GM21786 (cell line): ENCODE results near the gene GSK3A.
"Not testable (repeated sequence)": the region's sequence is repeated elsewhere in the genome, so short reads cannot be mapped to it uniquely, and the experiment has no call there.

Experiments used
- ATAC-seq: cut with Tn5 transposase; IDR thresholded peaks from one replicate; pipeline ENCODE4 v1.9.1; 2021; ENCODE audit not compliant: unreplicated experiment

The GSK3A gene

DNA sequence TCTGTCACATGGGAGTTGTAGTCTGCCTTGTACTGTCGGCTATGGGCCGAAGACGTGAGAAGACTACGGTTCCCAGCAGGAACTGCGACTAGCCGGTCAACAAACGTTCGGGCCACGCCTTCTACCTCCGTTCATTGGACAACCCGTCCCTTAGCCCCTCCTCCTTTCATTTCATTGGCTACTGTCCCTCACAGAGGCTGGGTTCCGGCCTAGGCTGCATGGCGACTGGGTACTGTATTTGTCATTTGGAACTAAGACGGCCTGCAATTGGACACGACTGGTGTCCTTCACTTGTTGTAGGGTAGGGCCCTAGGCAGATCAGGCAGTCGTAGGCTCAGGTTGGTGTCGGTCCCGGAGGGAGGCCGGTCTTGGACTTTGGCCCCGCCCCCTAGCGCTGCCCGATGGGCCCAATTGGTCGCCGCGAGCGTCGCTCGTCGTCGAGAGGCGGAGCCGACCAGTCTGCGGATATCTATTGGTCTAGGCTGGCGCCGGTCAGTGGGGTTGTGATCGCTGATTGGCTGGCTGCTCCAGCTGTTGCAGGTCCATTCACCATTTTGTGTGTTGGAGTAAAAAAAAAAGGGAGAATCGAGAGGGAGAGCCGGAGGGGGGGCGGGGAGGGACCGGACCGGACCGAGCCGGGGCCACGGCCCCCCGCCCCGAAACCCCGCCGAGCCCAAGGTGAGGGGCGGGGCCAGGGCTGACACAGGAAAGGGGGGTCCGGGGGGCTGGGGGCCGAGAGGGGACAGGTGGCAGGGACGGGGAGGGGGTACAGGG is 26.5 kb upstream of the GSK3A start, which contains the start of gene CIC:
Gene CIC (plus strand): TSS at position 549 of the 774 bp plus-strand sequence. CDS start 2,532 bp downstream, outside the sequence.
- peak; percentile 81 for ATAC-seq

DNA sequence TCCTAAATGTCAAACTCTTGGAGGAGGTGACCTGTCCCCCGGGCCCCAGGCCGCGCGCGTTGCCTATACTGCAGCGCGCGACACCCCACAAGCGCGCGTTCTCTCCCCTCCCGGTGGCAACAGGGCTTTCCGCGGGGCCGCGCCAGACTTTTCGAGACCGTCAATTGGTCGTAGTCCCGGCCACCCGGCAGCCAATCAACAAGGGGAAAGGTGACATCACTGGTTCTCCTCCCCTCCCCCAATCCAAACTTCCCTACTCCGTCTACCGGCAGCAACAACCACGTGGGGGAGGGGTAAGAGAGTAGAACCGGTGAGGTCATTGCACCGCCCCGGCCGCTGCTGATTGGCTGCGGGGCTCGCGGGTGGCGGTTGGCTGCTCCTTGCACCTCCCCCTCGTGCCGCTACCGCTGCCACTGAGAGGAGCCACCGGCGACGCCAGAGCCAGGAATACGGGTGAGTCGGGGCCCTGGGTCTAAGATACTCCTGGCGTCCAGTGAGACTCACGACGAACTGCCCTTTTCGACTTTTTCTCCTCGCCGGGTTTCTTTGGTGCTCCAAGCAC is 25.8 kb upstream of the GSK3A start:
- ATAC-seq: peak; percentile 41

DNA sequence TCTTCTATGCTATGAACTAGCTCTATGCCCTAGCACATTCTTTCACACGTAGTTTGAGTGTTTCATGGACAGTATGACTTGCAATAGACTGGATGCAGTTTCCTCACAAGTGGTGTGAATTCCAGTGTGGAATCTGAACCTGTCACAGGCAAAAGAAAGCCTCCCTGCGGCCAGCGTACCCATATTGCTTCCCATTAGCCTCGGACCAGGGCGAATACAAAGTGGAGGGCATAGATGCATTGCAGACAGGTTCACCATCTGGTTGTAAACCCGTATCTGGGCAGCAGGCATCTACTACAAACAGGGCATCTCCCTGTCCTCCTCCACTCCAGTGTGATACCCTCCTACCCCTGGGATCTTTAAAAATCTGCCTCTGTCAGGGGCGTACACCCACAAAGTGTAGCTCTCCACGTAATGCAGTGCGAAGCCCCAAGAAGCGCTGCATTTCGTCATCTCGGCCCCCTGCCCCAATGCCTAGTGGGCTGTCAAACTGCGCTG is 25.3 kb upstream of the GSK3A start:
- ATAC-seq: no peak

DNA sequence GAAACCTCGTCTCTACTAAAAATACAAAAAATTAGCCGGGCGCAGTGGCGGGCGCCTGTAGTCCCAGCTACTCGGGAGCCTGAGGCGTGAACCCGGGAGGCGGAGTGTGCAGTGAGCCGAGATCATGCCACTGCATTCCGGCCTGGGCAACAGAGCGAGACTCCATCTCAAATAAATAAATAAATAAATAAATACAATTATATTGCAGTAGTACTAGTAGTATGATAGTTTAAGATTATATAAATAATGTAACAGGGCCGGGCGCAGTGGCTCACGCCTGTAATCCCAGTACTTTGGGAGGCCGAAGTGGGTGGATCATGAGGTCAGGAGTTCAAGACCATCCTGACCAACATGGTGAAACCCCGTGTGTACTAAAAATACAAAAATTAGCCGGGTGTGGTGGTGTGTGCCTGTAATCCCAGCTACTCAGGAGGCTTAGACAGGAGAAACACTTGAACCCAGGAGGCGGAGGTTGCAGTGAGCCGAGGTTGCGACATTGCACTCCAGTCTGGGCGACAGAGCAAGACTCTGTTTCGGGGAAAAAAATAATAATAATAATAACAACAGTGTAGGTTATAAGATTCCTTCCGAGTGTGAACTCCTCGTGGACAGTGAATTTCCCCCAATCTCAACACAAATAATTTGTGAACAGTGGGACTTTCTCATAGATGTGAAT is 24.7 kb upstream of the GSK3A start:
- ATAC-seq: not testable (repeated sequence)

DNA sequence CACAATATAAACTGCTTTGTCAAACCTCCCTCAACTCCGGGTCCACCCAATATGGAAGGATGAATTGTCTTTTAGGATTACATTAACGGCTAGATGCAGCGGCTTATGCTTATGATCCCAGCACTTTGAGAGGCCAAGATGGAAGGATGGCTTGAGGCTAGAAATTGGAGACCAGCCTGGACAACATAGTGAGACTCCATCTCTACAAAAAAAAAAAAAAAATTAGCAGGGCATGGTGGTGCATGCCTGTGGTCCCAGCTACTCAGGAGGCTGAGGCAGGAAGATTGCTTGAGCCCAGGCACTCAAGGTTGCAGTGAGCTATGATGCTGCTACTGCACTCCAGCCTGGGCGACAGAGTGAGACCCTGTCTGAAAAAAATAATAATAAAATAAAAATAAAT is 23.7 kb upstream of the GSK3A start:
- ATAC-seq: not testable (repeated sequence)

DNA sequence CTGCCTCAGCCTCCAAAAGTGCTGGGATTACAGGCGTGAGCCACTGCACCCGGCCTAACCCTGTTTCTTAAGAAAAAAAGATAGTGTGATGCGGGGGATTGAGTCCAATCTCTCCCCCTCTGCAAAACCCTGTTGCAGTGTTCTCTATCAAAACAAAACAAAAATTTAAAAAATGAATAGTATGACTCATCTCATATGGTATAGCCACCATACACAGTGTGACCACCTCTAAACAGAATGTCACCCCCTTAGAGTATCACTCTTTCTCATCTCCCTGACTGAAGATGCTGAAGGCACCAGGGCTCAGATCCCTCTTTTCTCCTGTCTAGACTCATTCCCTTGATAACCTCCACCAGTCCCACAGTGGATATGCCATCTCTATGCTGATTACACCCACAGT is 19.4 kb upstream of the GSK3A start:
- ATAC-seq: no peak

DNA sequence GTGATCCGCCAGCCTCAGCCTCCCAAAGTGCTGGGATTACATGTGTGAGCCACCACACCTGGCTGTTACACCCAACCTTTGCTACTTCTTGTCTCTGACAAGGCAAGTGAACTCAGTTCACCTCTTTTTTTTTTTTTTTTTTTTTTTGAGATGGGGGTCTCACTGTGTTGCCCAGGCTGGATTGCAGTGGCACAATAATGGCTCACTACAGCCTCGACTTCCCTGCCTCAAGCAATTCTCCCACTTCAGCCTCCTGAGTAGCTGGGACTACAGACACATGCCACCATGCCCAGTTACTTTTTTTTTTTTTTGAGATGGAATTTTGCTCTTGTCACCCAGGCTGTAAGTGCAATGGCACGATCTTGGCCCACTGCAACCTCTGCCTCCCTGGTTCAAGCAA is 15.4 kb upstream of the GSK3A start:
- not testable (repeated sequence) for ATAC-seq

DNA sequence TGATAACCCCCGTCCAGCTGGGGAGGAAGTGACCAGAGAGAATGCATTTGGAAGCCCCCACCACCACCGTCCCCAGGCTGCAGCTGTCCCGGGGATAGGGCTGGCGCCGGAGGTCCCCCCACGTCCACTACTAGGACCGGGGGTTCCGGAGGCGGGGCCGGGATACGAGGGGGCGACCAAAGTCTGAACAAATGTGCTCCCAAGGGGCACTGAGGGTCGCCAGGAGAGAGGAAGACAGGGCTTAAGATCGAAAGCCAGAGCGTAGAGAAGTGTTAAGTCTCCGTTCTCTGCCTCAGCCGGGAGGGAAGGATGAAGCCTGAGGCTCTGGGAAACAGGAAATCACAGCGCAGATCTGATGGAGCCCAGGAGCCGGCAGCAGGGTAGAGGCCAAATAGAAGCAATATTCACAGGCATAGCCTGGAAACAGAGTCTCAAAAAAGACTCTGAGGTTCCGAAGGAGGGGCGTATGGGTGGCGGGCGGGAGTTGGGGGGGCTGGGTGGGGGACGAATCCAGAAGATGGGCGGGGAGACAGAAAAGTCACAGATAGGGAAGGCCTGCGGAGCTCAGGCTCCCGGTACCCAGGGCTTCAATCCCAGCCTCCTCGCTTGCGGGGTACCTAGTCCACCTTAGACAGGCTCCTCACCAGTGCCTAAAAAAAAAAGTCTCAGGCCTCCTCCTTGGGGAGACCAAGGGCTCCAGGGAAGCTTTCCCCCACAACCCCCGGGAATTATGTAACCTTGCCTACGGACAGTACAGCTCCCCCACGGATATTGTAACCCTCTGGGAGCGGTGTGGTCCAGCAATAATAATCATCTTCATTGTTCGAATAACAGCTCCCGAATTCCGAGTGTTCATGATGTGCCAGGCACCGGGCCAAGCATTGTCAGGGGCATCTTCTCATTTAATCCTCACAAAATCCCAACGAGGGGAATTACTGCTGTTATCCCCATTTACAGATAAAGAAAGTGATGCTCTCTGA is 13.7 kb upstream of the GSK3A start:
- no peak for ATAC-seq

DNA sequence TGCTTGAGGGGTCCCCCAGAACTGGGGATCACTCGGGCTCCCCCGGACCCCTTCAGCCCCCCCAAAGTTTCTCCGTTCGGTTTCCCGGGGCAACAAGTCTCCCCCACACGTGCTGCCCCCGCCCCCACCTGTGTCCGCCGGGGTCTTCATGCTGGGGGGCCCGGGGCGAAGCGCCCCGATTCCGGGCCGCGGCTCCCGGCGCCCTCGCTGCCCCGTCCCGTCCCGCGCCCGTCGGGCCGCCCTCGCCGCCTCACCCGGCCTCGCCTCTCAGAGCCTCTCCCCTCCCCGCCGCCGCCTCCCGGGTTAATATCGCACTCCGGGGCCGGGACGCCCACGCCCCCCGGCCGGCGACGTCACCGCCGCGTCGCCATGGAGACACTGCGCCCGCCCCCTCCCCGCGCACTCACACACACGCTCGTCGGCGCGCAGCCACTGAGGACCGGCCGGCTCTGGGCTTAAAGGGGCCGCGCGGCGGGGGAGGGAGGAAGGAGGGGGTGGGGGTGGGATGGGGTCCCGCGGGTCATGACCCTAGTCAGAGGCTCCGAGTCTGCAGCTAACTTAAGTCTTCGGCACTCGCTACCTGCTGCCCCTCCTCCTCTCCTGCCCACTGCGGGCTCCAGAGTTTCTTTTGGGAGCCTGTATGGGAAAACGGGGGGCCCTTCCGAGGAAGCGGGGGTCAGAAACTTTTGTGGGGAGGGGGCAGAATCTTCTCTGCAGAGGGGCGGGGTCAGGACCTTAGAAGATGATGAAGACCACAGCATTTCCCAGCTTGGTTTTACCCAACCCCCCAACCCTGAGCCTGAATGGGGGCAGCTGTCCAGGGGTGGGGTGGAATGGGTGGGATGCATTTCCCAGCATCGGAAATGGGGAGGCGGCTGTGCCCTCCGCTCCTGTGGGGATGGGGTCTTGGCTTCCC is 12.7 kb upstream of the GSK3A start, which contains the start of gene ERF:
Gene ERF (minus strand): TSS at position 279 of the 916 bp plus-strand sequence. CDS start 129 bp downstream, at position 150.
- ATAC-seq: peak; percentile 46

DNA sequence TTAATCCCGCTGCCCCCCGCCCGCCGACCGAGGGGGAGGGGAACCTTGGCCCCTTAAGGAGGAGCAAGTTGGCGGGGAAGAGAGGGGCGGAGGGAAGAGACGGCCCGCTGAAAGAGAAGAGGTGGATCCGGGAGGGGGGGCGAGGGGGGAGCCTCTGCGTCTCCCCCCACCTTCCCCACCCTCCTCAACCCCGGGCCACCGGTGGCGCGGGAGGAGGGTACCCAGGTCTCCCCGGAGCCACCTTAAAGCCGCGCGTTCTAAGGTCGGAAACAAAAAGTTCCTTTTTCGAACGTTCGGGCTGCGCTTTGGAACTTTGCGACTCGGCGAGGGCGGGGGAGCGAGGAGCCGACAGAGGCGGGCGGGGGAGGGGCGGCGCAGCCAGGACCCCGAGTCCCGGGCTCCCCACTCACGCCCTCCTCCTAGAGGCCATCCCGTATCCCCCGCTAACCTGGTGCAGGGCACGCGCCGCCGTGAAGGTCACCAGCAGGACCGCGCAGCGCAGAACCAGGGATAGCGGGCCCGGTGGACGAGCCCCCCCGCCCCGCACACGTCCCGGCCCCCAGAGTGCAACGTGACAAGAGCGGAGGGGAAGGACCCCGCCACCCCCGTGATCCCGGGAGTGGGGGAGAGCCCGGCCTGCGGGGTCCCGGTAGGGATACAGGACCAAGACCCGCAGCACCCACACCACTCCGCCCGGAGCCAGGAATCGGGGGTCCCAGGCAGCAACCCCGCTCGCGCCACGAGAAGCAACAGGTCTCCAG is 11.9 kb upstream of the GSK3A start:
- ATAC-seq: peak; percentile 40

DNA sequence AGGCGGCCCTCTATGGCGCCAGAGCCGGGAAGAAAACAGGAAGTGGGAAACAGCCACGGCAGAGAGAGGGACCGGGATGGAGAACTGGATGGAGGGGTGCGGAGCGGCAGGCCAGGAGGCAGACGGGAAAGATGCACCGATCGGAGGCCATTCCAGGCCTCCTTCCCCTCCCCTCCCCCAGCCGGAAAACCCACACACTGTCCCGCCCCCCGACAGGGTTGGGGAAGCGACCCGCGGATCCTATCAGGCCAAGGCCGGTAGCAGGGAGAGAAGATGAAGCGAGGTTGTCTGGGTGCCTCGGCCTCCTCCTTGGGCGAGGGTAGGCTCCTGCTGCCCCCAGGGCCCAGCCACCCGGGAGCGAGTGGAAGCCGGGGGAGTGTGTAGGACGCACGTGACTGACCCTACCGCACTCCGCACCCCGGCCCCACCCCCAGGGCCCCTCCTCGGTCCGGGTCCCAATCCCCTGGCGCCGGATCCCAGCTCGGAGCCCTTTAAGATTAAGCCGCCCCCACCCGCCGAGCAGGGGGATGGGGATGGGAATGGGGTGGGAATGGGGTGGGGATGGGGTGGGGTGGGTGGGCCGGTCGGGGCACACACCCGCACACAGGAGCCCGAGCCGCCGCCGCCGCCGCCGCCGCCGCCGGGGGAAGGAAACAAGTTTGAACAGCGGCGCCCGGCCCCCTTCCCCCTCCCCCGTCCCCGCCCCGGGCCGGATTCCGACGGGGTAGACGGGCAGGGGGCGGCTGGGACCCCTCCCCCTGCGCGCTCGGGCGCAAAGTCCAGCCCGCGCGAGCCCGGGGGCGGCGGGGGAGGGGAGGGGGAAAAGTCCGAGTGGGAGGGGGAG is 11.1 kb upstream of the GSK3A start:
- peak; percentile 13 for ATAC-seq

DNA sequence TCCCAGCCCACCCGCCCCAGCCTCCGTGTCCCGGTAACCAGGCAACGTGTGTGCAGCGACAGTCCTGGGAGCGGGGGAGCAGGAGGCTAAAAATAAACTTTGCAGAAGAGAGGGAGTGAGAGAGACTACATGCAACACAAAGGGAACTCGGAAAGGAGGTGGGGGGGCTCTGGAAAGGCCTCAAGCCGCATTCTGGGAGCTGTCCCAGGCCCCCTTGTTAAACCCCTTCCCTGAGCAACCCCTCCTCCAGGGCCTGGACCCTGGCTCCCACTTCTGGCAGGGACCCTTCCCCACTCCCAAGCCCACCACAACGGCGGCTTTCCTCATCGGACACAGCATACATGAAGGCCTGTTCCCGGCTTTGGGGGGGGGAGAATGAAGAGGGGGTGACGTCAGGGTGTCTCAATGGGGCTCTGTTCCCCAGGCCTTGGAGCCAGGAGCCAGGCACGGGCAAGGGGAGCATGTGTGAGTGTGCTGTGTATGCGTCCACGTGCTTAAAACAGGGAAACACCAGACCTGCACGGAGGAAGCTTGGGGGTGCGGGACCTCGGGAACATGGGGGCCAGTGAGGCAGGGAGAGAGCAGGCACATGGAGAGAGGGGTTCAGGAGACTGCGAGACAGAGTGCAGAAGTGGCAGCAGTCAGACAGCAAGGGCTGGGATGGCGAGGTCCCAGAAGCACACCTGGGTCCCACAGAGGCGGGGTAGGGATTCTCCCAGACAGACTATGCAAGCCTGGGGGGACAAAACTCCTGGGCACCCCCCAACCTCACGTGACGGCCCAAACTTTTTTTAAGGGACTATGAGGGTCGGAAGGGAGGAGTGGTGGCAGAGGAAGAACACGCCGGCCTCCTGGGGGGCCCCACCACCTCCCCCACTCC is 10.2 kb upstream of the GSK3A start:
- ATAC-seq: no peak

DNA sequence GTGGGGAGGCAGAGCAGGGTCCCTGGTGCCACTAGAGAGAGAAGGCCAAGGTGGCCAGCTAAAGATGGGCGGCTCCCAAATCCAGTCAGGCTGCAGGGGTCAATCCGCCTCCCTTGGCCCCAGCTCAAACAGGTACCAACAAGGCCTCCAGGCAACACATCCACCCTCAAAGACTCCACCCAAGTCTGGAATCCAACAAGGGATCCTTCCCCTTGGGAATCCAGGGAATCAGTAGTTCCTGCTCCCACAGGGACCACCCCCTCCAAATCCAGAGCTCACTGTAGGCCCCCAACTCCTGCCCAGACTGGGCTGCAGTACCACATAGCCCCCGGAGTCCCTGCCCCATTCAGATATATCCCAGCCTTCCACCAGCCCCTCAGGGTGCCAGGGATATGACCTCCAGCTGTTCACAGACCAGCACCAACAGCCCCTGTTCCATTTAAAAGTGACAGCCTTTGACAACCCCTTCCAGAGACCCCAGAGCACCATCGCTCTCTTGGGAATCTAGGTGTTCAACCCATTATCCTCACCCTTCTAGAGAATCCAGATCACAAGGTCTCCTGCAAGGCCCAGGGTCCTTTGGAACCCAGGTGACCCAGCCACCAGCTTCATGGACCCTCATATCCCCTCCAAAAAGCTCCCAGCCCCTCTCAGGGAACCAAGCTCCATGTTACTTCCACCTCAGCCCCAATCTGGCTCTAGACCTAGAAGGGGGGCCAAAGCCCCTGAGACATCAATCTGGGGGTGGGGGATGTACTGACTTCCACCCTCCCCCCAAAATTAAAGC is 9.4 kb upstream of the GSK3A start:
- no peak for ATAC-seq

DNA sequence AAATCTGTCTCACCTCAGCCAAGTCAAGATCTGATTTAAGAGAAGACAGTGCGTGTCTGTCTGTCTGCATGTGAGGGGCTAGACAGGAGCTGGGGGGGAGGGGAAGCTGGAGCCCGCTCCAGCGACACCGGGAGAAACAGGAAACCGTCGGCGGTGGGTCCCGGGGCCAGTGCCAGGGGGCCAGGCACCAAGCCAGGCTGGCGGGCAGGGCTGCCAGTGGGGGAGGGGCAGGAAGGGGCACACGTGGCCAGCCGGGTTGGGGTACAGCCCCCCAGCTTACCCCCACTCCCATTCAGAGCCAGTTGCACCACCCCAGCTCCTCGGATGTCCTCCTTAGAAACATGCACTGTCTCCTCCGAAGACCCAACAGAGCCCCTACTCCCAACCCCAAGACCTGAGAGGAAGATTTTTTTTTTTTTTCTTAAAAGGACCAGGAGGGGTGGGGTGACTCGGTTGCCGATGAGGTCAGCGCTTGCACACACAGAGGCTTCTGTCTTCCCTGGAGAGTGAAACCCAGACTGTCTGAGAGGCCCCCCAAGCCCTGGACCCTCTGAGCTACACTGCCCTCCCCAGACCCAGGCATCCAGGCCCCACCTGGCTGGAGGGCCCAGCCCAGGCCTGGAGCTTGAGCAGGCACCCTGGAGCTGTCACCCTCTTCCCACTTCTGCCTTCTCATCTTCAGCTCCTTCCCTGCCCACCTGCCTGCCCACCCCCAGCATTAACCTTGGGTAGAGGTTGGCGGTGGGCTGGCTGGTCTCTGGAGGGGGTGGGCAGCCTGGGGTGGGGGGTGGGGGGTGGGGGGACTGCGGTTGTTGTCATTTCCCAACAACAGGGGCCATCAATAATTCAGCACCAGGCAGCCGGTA is 8.5 kb upstream of the GSK3A start:
- ATAC-seq: no peak

DNA sequence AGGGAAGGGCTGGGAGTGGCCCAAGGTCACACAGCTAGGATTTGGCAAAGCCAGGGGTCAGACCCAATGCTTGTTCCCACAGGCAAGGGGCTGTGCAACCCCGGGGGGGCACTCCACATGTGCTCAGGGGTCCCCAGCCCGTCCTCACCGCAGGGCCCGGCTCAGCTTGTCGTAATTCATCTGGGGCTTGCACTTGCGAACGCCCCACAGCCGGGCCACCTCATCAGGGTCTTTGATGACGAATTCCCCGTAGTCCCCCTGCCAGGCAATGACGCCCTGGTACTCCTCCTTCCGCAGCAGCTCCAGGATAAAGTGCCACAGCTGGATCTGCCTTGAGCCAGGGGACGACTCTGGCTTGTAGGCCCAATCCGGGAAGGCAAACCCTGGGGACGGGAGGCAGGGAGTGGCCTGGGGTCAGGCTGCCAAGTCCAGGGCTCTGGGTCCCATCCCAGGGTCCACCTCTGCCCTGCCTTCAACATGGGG is 7.8 kb upstream of the GSK3A start:
- ATAC-seq: no peak
